GM21619 (cell line): ENCODE results near the gene EHMT1.
"Not testable (repeated sequence)": the region's sequence is repeated elsewhere in the genome, so short reads cannot be mapped to it uniquely, and the experiment has no call there.

ENCODE experiments used
- ATAC-seq: cut with Tn5 transposase; IDR thresholded peaks from one replicate; pipeline ENCODE4 v1.9.1; 2021; ENCODE audit not compliant: unreplicated experiment

EHMT1 gene

DNA sequence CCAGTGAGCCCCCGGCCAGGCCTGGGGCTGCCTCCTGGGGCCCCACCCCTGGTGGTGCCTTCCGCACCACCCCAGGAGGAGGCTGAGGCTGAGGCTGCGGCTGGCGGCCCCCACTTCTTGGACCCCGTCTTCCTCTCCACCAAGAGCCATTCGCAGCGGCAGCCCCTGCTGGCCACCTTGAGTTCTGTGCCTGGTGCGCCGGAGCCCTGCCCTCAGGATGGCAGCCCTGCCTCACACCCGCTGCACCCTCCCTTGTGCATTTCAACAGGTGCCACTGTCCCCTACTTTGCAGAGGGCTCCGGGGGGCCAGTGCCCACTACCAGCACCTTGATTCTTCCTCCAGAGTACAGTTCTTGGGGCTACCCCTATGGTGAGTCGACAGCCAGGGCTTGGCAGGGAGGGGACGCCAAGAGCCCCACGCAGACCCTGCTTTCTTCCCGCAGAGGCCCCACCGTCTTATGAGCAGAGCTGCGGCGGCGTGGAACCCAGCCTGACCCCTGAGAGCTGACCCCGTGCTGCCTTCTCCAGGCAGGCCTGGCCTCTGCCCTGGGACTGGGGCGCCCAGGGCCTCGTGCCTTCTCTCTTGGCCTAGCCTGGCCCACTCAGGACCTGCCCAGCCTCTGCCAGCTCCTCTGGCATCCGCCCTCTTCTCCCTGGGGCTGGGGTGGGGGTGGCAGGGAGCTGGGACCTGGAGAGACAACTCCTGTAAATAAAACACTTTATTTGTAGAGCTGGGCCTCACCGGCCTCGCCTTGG lies 4.0 kb upstream of the EHMT1 start:
- ATAC-seq, result no peak

DNA sequence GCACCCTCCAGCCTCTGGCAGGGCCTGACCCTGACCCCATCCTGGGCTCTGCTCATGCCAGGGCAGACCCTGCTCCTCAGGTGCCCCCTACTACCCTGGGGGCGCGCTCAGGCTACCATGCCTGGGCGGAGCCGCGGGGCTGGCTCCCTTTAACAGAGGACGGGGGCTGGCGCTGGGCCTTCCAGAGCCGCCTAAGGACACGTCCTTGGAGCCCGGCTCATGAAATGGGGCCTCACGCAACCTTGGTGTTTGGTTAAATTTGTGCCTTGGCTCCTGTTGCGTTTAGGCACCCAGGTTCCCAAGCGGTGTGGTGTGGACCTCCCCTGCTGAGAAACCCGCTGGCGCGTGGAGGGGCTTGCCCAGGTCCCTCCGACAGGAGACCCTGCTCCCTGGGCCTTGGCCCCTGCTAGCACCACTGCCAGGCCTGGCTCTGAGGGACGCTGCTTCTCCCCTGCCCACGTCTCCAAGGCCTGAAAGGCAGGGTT lies 3.4 kb upstream of the EHMT1 start:
- ATAC-seq, result no peak

- no peak for ATAC-seq
Measured at GRCh38 chr9:137619240-137620047, 639 bp downstream of the EHMT1 start.

- ATAC-seq, result no peak
Measured at GRCh38 chr9:137620048-137620405, 1.2 kb downstream of the EHMT1 start.

- no peak for ATAC-seq
Measured at GRCh38 chr9:137620581-137620980, 1.8 kb downstream of the EHMT1 start.

- no peak for ATAC-seq
Measured at GRCh38 chr9:137621131-137621757, 2.4 kb downstream of the EHMT1 start.

GRCh38 chr9:137622211-137622610 lies 3.4 kb downstream of the EHMT1 start:
- ATAC-seq, result not testable (repeated sequence)

- ATAC-seq, result no peak
Measured at GRCh38 chr9:137626464-137626863, 7.7 kb downstream of the EHMT1 start.

- not testable (repeated sequence) for ATAC-seq
Measured at GRCh38 chr9:137627406-137627805, 8.6 kb downstream of the EHMT1 start.

DNA sequence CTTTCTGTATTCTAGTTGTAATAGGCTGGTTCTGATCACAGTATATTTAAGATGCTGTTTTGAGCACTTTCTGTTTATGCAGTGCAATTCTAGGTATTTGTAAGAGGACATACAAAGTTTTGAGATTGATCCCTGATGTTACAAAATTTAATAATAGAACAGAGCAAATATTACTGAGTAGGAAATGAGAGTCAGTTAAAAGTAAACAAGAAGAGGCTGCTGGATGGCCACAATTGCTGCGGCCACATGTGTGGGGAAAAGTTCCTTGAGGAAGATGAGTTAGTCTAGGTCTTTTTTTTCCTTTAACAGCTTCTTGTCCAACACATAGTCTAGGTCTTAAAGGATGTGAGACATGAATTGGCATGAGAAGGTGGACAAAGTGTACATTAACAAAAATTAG lies 11.3 kb downstream of the EHMT1 start:
- no peak for ATAC-seq

GRCh38 chr9:137630679-137631078 lies 11.9 kb downstream of the EHMT1 start:
- ATAC-seq, result no peak

DNA sequence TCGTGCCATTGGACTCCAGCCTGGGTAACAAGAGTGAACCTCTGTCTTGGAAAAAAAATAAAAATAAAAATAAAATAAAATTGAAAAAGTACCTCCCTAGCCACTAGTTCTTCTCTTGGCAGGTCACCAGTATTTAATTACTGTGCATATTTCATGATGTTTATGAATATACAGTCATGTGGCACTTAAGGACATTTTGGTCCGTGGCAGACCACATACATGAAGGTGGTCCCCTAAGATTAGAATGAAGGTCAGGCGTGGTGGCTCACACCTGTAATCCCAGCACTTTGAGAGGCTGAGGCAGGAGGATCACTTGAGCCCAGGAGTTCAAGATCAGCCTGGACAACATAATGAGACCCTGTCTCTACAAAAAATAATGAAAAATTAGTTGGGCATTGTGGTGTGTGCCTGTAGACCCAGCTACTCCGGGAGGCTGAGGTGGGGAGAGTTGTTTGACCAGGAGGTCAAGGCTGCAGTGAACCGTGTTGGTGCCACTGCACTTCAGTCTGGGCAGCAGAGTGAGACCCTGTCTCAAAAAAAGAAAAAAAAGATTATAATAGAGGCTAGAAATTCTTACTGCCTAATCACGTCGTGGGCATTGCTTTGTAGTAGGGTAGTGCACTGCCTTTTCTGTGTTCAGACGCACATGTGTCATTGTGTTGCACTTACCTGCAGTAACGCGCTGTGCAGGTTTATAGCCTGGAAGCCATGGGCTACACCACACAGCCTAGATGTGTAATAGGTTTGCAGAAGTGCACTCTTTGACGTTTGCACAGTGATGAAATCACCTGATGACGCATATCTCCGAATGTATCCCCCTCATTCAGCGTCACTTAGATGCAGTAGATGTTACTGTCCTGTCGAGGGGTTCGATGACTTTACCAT lies 12.8 kb downstream of the EHMT1 start:
- ATAC-seq, result no peak

- ATAC-seq, result no peak
Measured at GRCh38 chr9:137632230-137633161, 13.7 kb downstream of the EHMT1 start.

GRCh38 chr9:137634016-137634415 lies 15.2 kb downstream of the EHMT1 start:
- no peak for ATAC-seq

DNA sequence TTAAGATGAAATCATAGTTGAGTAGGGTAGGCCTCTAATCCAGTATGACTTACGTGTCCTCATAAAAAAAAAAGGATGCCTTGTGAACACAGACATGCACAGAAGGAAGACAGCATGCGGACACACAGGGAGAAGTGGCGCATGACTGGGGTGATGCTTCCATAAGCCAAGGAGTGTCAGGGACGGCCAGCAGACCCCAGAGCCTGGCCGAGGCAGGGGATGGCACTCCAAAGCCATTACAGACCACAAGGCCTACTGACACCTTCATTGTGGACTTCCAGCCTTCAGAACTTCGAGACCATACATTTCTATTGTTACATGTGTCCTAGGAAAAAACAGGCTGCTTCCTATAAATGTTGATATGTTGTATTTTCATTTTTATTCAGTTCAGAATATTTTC lies 19.9 kb downstream of the EHMT1 start:
- ATAC-seq, result no peak

- no peak for ATAC-seq
Measured at GRCh38 chr9:137639303-137640051, 20.7 kb downstream of the EHMT1 start.

- ATAC-seq, result no peak
Measured at GRCh38 chr9:137640862-137641261, 22.1 kb downstream of the EHMT1 start.

DNA sequence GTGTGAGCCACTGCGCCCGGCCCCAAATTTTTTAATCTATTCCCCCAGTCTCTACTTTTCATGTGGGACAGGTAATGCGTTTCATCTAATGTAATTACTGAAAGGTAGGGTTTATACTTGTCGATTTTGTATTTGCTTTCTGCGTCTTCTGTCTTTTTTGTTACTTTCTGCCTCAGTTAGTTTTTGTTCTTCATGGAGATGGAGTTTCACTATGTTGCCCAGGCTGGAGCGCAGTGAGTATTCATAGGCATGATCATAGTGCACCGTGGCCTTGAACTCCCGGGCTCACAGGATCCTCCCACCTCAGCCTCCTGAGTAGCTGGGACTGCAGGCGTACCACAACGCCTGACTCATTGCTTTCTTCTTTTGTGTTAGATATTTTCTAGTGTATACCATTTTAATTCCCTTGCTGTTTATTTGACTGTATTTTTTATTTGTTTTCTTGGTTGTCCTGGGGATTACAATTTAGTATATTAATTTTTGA lies 23.4 kb downstream of the EHMT1 start:
- no peak for ATAC-seq

DNA sequence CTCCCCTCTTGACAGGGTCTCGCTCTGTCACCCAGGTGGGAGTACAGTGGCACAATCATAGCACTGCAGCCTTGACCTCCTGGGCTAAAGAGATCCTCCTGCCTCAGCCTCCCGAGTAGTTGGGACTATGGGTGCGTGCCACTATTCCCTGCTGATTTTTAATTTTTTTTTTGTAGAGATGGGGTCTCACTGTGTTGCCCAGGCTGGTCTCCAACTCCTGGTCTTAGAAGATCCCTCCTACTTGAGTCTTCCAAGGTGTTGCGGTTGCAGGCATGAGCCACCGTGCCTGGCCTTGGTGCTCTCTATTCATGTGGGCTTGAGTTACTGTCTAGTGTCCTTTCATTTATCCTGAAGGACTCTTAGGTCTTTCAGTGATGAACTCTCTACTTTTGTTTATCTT lies 24.1 kb downstream of the EHMT1 start:
- ATAC-seq, result no peak
